ENCODE measurements around the gene PLA2G10.
"Not testable (repeated sequence)": the region's sequence is repeated elsewhere in the genome, so short reads cannot be mapped to it uniquely, and the experiment has no call there.

Gene PLA2G10

DNA sequence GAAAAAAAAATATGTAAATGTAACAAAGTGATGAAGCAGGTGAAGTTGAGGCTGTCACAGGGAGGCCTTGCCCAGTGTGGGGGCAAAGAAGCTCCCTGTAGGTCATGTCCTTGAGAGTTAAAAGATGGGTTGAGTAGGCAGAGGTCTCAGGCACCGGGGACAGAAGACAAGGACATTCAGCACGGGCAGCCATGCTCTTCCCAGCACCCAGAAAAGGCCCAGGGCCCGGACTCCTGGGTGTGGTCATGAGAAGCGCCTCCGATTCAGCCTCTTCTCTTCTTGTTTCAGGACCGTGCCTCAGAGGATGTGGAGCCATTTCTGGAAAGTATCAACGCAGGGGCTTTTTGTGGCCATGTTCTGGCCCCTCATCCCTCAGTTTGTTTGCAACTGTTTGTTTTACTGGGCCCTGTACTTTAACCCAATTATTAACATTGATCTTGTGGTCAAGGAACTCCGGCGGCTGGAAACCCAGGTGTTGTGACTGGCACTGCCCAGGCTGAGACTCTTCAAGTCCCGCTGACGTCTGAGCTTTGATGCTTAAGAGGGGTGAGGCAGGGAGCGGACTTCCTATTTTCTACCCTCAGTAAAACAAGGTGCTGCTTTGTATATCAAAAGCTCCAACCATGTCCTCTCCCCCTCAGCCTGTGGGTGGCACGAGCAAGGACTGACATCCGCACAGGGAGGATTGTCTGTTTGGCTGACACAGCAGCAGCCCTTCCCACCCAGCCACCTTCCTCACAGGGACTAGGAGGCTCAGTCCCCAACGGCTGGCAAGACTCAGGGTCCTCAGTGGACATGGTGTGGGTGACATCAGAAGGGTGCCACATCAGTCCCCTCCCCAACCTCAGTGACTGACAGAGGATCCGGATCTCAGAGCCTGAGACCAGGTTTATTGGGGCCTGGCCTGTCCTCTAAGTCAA, 26.5 kb downstream of the PLA2G10 start:
- no peak for DNase-seq (ENCODE audit: extremely low read depth in 1 of 2, low read depth in 1 of 2)

DNA sequence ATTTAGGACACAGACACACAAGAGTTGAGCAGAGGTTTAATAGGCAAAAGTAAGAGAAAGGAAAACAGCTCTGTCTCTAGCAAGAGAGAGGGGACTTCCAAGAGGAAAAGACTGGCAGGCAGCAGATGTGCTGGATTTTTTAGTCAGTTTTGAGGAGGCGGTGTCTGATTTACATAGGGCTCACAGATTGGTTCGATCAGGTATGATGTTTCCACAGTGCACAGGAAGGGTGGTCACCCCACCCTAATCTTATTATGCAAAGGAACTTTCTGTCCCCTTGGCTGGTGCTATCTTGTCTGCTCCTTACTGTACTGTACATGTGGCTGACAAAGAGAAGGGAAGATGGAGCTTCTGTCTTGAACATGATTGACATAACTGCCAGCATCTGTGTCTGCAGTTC, 36.0 kb downstream of the PLA2G10 start:
- no peak for DNase-seq (ENCODE audit: extremely low read depth in 1 of 2, low read depth in 1 of 2)

- no peak for DNase-seq (ENCODE audit: extremely low read depth in 1 of 2, low read depth in 1 of 2)
These were observed 41.4 kb downstream of the PLA2G10 start for GRCh38 chr16:14652726-14653125.

DNA sequence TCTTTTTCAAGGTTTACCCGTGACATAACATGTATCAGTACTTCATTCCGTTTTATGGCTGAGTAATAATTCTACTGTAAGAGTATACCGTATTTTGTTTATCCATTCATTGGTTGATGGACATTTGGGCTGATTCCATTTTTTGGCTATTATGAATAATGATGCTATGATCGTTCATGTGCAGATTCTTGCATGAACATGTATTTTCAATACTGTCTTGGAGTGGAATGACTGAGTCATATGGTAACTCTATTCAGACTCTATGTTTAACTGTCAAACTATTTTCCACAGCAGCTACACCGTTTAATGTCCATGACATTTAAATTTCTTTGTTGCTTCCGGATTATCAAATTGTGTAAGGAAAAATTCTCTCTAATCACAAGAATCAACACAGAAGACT, 43.5 kb downstream of the PLA2G10 start:
- no peak for DNase-seq (ENCODE audit: extremely low read depth in 1 of 2, low read depth in 1 of 2)

- DNase-seq (ENCODE audit: extremely low read depth in 1 of 2, low read depth in 1 of 2), result no peak
These were observed 44.3 kb downstream of the PLA2G10 start for GRCh38 chr16:14649816-14650215.

DNA sequence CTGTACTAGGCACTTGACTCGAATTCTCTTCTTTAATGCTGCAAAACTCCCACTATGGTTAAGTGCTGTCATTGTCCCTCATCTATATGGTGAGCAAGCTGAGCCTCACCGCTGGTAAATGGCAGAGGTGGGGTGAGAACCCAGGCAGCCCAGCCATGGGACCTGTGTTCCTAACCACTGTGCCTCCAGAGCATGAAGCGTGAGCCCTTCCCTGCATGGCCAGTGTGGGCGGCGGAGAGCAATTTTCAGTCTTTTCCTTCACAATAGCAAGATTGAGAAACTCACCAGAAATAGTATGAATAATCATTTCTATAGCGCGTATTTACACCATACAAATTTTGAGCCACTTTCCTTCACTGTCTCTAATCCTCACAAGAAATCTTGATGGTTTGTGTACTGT, 52.2 kb downstream of the PLA2G10 start:
- DNase-seq (ENCODE audit: extremely low read depth in 1 of 2, low read depth in 1 of 2), result no peak

DNA sequence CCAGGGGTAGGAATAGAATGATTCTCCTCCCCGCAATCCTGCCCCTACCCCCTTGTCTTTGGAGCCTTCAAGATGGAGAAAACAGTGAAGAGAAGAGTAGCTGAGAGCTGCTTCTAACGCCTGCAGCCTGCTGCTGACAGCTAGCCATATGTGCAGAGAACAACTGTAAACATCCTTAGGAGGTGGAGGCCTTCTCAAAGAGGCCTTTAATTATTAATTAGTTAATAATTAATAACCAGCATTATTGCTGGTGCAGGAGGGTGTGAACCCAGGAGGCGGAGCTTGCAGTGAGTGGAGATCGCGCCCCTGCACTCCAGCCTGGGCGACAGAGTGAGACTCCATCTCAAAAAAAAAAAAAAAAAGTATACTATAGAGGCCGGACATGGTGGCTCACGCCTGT, 52.9 kb downstream of the PLA2G10 start:
- DNase-seq (ENCODE audit: extremely low read depth in 1 of 2, low read depth in 1 of 2), result no peak

- no peak for DNase-seq (ENCODE audit: extremely low read depth in 1 of 2, low read depth in 1 of 2)
These were observed 53.6 kb downstream of the PLA2G10 start for GRCh38 chr16:14640538-14640937.

DNA sequence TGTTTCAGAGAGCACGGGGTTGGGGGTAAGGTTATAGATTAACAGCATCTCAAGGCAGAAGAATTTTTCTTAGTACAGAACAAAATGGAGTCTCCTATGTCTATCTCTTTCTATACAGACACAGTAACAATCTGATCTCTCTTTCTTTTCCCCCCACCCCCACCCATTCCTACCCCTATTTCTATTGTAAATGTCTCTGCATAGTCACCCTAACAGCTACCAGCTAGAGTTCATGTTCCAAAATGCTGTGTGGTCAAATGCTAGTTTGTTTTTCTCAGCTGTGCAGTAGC, 57.2 kb downstream of the PLA2G10 start:
- DNase-seq (ENCODE audit: extremely low read depth in 1 of 2, low read depth in 1 of 2), result not testable (repeated sequence)

DNA sequence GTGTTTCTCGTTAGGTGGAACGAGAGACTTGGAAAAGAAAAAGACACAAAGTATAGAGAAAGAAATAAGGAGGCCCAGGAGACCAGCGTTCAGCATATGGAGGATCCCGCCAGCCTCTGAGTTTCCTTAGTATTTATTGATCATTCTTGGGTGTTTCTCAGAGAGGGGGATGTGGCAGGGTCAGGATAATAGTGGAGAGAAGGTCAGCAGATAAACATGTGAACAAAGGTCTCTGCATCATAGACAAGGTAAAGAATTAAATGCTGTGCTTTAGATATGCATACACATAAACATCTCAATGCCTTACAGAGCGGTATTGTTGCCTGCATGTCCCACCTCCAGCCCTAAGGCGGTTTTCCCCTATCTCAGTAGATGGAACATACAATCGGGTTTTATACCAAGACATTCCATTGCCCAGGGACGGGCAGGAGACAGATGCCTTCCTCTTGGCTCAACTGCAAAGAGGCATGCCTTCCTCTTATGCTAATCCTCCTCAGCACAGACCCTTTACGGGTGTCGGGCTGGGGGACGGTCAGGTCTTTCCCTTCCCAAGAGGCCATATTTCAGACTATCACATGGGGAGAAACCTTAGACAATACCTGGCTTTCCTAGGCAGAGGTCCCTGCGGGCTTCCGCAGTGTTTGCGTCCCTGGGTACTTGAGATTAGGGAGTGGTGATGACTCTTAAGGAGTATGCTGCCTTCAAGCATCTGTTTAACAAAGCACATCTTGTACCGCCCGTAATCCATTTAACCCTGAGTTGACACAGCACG, 57.7 kb downstream of the PLA2G10 start:
- not testable (repeated sequence) for DNase-seq (ENCODE audit: extremely low read depth in 1 of 2, low read depth in 1 of 2)

DNA sequence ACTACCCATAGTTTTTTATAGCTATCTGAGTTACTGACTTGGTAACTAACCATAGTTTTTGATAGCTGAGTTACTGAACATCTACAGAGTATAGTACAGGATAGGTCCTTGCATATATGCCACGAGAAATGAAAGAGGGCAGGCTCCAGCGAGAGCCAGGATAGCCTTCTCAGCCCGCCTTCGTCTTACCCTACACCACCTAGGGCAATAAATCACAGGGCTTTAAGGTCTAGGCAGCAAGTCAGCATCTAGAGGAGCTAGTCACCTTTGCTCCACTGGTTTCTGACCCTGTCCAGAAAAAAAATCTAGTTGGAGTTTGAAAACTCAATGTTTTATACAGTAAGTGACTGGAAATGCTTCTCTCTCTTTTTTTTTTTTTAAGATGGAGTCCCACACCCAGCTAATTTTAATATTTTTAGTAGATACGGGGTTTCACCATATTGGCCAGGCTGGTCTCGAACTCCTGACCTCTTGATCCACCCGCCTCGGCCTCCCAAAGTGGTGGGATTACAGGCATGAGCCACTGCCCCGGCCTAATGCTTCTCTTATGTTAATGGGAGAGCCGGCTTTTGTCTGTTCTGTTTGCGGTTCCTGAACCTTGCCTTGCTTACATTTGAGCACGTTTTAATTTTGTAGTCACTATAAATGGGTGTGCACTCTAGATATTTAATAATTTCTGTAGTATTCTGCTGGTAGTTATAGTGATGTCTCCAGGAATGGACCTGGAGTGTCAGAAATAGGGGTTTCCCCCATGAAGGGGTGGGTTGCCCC, 58.5 kb downstream of the PLA2G10 start:
- no peak for DNase-seq (ENCODE audit: extremely low read depth in 1 of 2, low read depth in 1 of 2)

- DNase-seq (ENCODE audit: extremely low read depth in 1 of 2, low read depth in 1 of 2), result no peak
These were observed 59.8 kb downstream of the PLA2G10 start for GRCh38 chr16:14634389-14634725.

GRCh38 chr16:14632693-14633569, 61.2 kb downstream of the PLA2G10 start, which contains the start of gene BFAR:
TSS of gene BFAR (plus strand) at chr16:14632951. CDS start at chr16:14644347, 11,396 bp downstream.
- DNase-seq (ENCODE audit: extremely low read depth in 1 of 2, low read depth in 1 of 2), result peak; percentile 98

DNA sequence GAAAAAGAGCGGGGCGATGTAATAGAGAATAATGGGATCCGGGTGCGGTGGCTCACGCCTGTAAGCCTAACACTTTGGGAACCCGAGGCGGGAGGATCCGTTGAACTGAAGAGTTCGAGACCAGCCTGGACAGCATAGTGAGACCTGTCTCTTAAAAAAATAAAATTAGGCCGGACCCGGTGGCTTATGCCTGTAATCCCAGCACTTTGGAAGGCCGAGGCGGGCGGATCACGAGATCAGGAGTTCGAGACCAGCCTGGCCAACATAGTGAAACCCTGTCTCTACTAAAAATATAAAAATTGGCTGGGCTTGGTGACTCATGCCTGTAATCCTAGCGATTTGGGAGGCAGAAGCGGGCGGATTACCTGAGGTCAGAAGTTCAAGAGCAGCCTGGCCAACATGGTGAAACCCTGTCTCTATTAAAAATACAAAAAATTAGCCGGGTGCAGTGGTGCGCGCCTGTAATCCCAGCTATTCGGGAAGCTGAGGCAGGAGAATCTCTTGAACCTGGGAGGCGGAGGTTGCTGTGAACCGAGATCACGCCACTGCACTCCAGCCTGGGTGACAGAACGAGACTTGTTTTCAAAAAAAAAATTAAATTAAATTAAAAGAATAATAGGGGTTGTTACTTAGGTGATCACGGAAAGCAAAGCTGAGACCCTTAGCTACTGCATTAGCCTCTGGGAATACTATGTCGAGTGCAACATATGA, 63.3 kb downstream of the PLA2G10 start:
- not testable (repeated sequence) for DNase-seq (ENCODE audit: extremely low read depth in 1 of 2, low read depth in 1 of 2)

DNA sequence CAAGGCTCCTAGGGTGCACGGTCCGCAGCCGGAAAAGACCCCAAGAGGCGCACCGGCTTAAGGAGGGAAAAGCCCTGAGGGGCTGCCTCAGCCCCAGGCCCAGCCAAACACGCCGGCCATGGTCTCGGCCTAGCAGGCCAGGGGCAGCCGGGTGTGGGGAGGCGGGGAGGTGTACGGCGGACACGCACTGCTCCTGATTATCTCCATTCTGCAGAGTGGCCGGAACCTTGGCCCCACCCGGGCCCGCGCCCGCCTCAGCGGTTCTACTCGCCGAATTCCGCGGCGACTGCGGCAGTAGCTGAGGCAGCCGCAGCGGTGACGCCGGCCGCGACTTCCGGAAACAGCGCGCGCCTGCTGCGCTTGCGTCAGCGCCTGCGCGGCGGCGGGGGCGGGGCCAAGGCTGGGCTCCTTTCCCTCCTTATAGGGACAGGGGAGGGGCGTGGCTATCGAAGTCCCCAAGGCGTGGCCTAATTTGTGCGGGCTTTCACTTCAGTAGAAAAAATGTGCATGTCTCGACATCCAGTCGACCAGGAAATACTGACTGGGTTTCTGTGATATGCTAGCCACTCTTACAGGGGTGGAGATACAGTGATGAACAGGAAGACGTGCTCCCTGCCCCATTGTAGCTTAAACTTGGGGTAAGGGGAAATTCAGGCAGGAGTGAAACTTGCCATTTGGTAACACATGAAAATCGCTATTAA, 64.0 kb downstream of the PLA2G10 start, which contains the start of gene PARN:
PARN (minus strand) TSS at position 342 of the 701 bp plus-strand sequence; CDS start at position 207, 135 bp downstream.
- DNase-seq (ENCODE audit: extremely low read depth in 1 of 2, low read depth in 1 of 2), result peak; percentile 96 to 98

- DNase-seq (ENCODE audit: extremely low read depth in 1 of 2, low read depth in 1 of 2), result no peak
These were observed 64.5 kb downstream of the PLA2G10 start for GRCh38 chr16:14629612-14629918.

- no peak for DNase-seq (ENCODE audit: extremely low read depth in 1 of 2, low read depth in 1 of 2)
These were observed 65.1 kb downstream of the PLA2G10 start for GRCh38 chr16:14628806-14629611.

DNA sequence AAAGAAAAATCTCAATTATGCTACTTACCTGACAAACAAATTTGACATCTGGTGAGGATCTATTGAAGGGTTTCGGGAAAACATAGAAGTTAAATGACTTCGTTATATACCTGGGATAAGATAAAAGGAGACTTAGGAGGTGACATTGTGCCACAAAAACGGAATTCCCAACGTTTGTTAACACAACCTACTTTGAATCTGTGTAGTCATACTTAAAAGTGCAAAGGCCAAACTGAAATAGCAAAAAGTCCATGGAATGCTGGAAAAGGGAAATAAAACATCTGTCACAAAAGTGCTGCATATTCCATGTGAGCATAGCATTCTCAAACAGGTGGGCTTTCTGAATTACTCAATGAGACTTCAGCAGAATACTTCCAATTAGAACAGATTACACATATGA, 67.0 kb downstream of the PLA2G10 start:
- DNase-seq (ENCODE audit: extremely low read depth in 1 of 2, low read depth in 1 of 2), result no peak

Data from stimulated activated CD8-positive, alpha-beta memory T cell treated with anti-CD3 and anti-CD28 coated beads, Interleukin-7, amount 100 ng/mL, for 48 hours (primary cell).